ENCODE data around the gene LCE7A.

DNA sequence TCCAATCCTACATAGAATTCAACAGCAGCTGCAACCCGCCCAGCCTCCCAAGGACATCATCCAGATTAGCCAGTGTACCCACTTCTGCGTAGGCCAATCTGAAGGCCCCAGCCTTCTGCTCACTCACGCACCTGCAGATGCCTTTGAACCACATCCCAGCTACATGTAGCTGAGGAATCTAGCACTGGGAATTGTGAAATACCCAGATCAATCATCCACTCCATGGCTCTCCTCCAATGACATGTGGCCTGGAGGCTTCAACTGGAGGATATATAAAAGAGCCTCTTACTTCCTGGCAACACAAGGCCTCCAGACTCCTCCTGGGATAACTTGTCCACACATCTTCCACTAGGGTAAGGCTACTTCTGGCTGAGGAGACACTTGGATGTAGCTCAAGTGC lies 17.2 kb upstream of the LCE7A start, which contains the start of gene LCE6A:
- TF ChIP-seq EZH2 (IDR thresholded peaks at IDR 0.05; ENCODE audit: borderline replicate concordance, insufficient read depth, low read depth, low read length, poor library complexity, severe bottlenecking) = no peak
- TF ChIP-seq, protein P1, sequence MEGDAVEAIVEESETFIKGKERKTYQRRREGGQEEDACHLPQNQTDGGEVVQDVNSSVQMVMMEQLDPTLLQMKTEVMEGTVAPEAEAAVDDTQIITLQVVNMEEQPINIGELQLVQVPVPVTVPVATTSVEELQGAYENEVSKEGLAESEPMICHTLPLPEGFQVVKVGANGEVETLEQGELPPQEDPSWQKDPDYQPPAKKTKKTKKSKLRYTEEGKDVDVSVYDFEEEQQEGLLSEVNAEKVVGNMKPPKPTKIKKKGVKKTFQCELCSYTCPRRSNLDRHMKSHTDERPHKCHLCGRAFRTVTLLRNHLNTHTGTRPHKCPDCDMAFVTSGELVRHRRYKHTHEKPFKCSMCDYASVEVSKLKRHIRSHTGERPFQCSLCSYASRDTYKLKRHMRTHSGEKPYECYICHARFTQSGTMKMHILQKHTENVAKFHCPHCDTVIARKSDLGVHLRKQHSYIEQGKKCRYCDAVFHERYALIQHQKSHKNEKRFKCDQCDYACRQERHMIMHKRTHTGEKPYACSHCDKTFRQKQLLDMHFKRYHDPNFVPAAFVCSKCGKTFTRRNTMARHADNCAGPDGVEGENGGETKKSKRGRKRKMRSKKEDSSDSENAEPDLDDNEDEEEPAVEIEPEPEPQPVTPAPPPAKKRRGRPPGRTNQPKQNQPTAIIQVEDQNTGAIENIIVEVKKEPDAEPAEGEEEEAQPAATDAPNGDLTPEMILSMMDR (IDR thresholded peaks at IDR 0.05) = no peak

Data from B cell (primary cell).